NCI-H2171 (cell line): ENCODE results near the gene CDC6.

Source experiments
- DNase-seq: peaks from one replicate; lab custom pipeline; 2025; lab: John Stamatoyannopoulos, UW

CDC6 gene

GRCh38 chr17:40311575-40311974 is 23.9 kb downstream of the CDC6 start:
- DNase-seq = peak; percentile 35

- no peak for DNase-seq
These were observed 24.6 kb downstream of the CDC6 start for GRCh38 chr17:40312131-40312731.

GRCh38 chr17:40312893-40313667 is 25.4 kb downstream of the CDC6 start:
- no peak for DNase-seq

- DNase-seq = peak; percentile 94
These were observed 26.2 kb downstream of the CDC6 start for GRCh38 chr17:40313668-40314583.

- peak; percentile 62 for DNase-seq
These were observed 26.9 kb downstream of the CDC6 start for GRCh38 chr17:40314584-40314956.

- no peak for DNase-seq
These were observed 27.5 kb downstream of the CDC6 start for GRCh38 chr17:40315206-40315605.

GRCh38 chr17:40315678-40316570 is 28.2 kb downstream of the CDC6 start:
- DNase-seq = no peak

GRCh38 chr17:40316571-40317344 is 29.1 kb downstream of the CDC6 start:
- no peak for DNase-seq

- peak; percentile 27 for DNase-seq
These were observed 29.7 kb downstream of the CDC6 start for GRCh38 chr17:40317345-40317873.

GRCh38 chr17:40317880-40318829 is 30.5 kb downstream of the CDC6 start:
- peak; percentile 93 for DNase-seq

GRCh38 chr17:40318830-40319391 is 31.2 kb downstream of the CDC6 start:
- no peak for DNase-seq

GRCh38 chr17:40319651-40320540 is 32.2 kb downstream of the CDC6 start:
- no peak for DNase-seq

GRCh38 chr17:40320756-40321523 is 33.3 kb downstream of the CDC6 start:
- no peak for DNase-seq

- no peak for DNase-seq
These were observed 33.8 kb downstream of the CDC6 start for GRCh38 chr17:40321524-40321929.

GRCh38 chr17:40321961-40322357 is 34.3 kb downstream of the CDC6 start:
- no peak for DNase-seq

- no peak for DNase-seq
These were observed 35.0 kb downstream of the CDC6 start for GRCh38 chr17:40322358-40323315.
